SKM-1 treated with dmso at 0.1 percent for 144 hours (cell line): ENCODE data around the gene TMC3.

Source experiments
- DNase-seq: peaks from one replicate; lab custom pipeline; 2025; ENCODE audit not compliant: unreplicated experiment; lab: John Stamatoyannopoulos, UW

TMC3 gene

DNA sequence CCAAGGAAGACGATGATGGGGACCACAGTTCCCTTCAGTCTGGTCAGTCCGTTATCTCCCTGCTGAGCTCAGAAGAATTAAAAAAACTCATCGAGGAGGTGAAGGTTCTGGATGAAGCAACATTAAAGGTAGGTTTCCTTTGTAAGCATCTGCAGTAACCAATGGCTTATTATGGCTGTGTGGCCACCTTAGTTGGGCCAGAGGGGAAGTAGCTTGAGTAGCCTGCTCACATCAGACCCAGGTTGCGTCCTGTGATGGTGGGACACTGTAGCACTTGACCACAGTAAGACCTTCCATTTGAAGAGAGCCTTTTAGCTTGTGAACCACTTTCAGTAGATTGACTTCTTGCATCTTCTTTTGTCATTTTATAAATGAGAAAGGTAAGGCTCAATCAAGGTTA, 72.6 kb downstream of the TMC3 start:
- no peak for DNase-seq

DNA sequence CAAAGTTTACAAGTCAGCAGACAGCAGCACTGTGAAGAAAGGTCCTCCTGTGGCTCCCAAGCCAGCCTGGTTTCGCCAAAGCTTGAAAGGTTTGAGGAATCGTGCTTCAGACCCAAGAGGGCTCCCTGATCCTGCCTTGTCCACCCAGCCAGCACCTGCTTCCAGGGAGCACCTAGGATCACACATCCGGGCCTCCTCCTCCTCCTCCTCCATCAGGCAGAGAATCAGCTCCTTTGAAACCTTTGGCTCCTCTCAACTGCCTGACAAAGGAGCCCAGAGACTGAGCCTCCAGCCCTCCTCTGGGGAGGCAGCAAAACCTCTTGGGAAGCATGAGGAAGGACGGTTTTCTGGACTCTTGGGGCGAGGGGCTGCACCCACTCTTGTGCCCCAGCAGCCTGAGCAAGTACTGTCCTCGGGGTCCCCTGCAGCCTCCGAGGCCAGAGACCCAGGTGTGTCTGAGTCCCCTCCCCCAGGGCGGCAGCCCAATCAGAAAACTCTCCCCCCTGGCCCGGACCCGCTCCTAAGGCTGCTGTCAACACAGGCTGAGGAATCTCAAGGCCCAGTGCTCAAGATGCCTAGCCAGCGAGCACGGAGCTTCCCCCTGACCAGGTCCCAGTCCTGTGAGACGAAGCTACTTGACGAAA, 74.3 kb downstream of the TMC3 start:
- no peak for DNase-seq

DNA sequence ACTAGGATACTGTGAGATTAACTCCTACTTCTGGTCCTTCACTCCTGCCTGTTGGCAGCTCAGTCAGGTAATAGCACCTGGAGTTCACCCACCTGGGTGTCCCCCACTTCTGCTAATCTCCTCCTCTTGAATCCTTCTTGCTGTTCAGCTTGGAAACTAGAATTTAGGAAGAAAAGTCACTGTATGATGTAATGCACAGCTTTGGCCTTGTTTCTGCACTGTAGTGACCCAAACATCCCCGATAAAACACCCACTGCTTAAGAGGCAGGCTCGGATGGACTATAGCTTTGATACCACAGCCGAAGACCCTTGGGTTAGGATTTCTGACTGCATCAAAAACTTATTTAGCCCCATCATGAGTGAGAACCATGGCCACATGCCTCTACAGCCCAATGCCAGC, 74.9 kb downstream of the TMC3 start:
- no peak for DNase-seq

DNA sequence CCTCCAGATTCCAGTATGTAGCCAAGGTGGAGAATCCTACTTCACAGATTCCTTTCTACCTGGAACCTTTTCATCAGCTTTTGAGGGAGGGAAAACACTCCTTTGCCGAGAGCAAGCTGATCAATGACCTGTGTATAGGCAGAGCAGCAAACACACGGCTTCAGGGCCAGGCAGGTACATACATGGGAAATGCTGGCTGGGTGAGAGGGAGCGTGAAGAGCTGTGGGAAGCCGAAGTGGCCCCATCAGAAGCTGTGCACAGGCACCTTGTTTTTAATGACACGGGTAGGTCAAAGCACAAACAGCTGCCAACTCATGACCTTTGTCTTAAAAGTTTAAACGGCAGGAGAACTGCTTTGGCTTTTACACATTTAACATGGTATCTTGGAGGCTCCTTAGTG, 75.4 kb downstream of the TMC3 start:
- DNase-seq: no peak

DNA sequence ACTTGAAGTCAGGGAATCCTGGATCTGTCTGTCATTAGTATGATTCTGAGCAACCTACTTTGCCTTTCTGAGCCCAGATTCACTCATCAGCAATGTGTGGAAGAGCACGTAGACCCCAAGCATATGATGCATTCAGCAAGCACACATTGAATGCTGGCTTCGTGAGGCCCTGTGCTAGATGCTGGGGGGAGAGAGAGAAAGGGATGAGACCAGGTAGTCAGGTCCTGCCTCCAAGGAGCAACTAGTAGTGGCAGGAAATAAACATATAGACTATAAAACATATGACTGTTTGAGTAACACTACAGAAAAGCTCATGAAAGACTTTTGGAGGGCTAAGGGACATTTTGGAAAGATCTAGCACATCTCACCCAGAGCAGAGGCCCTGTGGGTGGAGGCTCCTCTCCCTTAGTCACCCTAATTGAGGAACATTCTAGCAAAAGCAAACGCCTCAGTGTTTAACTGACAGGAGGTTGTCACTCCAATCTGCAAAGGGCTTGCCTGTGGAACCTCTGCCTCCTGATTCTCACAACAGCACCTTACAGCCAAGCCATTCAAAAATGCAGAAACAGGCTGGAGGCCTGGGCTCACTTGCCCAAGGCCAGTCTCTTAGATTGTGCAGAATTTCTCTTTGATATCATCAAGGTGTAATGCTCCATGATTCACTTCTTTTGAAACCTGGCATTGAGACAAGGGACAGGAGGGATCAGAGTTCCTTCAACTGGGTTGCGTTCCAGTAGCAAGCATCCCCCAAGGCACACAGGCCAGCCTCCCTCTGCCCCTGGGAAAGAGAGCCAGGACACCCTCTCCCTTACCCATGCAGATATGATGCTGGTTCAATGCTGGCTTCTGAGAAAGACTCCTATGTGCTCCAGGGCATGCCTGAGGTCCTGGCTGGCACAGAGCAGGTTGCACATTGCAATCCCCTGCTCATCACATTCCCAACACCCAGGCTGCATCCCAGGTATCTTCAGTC, 76.1 kb downstream of the TMC3 start:
- DNase-seq: no peak

DNA sequence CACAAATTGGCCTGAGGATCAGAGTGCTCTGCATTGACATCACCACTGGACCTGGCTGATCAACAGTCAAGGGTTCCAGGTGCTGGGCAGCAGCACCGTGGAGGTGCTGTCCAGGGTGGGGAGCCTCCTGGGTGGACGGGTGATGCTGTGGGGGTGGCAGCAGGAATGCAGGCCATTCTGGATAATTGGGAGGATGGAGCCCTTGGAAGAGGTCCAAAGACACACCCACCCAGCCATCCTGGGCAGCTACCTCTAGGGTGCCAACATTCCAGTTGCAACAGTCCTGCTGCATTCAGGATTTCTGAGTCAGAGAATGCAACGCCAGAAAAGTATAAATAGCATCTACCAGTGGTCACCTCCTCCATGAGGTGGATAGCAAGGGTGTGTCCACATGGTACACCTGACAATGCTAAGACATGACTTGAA, 76.9 kb downstream of the TMC3 start:
- no peak for DNase-seq

DNA sequence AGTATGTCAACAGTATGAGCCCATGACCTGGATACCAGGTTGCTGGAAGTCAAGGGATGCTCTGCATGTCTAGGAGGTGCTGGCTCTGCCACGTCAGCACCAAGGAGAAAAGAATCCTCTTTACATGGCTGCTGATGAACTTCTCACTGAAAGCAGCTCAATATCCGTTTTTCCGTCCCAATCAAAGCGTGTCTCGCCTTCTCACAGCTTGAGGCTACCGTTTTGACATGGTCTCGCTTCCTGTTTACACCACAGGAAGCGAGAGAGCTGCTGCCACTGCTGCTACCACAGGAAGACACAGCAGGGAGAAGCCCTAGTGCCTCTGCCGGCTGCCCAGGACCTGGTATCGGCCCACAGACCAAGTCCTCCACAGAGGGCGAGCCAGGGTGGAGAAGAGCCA, 77.3 kb downstream of the TMC3 start:
- peak; percentile 89 for DNase-seq

DNA sequence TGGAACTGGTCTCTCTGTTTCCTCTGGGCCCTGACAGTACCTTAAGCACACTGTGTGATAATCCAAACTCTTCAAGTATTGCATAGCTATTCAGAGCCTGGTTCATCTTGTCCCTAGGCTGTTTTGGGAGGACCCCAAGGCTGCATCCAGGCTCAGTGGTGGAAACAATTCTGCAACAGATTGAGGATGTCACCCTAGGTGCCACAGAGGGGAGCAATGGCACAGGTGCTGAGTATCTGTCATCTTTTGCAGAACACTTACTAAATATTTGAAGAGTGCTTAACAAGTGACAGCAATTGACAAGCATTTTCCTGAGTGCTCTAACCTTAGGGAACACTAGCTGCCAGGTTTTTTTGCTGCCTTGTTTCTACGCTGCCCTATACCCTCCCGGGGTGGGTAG, 77.8 kb downstream of the TMC3 start:
- DNase-seq: no peak

DNA sequence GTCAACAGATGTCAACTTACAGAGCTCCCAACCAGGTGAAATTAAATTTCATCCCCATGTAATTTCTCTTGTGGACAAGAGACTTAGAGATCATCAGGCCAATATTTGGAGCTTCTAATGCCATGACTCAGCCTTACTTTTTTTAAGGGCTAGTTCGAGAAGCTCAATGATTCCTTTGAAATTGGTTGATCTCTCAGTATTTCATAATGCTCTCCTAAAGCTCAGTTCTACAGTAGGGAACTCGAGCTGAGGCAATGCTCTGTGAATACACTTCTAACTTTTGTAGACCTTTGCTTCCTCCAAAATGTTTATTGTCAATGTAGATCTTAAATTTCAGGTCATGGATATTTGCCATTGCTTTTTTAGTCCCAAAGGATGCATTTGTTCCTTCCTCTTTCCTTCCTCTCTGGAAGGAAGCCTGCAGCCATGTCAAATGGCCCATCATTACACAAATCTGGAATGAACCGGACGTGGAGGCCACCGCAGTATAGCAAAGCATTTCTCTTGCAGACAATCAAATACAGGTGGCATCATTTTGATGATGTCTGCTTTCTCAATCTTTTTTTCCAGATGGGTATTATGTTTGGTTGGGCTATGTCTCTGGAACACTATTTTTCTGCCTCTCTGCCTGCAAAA, 78.4 kb downstream of the TMC3 start:
- no peak for DNase-seq

DNA sequence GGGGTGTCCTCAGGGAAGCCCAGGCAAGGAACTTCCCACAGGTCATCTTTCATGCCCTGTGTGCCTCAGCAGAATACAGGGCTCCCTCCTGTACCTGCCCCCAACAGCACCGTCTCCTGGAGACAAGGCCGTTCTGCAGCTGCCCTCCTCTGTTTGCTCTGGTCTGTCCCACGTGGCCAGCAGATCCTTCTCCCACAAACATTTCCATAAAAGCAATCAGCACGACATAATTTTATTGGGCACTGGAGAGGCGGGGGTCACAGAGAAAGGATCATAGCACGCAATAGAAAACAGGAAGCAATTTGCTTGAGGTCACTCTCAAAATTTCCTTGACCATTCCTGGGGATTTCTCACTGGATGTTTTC, 79.5 kb downstream of the TMC3 start:
- DNase-seq: no peak

DNA sequence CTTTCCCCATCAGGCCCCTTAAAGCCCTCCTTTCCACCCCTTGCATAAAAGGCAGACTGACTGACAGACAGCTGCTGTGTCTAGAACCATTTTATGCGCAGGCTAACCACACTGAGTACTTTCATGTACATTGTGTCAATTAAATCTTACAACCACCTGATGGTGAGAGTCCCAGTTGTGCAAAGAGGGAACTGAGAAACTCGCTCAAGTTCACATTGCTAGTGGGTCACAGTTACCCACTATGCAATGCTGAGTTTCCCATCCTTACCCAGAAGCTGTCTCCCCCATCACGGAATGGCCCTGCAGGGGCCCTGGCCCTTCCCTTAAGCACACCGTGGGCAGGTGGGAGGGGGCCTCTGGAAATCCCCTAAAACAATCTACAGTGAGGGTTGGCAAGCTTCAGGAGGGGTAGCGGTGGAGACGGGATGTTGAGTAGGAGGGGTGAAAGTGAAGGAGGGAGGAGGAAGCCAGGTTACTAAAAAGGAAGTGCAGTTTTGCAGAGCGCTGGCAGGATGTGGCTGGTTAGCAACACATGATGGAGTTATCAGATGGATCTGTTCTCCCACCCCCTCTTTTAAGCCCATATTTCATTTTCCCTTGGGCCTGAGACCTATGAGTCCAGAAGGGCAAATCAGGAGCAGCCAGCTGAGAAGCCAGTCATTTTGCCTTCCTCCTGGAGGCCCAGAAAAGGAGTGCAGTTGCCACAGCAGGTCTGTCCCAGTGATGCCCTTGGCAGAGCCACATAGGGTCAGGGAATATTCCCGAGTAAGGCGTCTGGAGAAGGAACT, 80.1 kb downstream of the TMC3 start:
- DNase-seq: peak; percentile 87

DNA sequence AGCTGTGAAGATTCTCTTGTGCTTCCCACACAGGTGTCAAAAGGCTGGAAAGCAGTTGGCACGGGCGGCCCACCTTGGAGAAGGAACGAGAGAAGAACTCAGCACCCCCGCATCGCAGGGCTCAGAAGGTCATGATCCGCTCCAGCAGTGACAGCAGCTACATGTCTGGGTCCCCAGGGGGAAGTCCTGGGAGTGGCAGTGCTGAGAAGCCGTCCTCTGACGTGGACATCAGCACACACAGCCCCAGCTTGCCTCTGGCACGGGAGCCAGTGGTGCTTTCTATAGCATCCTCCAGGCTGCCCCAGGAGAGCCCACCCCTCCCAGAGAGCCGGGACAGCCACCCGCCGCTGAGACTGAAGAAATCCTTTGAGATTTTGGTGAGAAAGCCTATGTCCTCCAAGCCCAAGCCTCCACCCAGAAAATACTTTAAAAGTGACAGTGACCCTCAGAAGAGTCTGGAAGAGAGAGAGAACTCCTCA, 81.5 kb downstream of the TMC3 start:
- no peak for DNase-seq

DNA sequence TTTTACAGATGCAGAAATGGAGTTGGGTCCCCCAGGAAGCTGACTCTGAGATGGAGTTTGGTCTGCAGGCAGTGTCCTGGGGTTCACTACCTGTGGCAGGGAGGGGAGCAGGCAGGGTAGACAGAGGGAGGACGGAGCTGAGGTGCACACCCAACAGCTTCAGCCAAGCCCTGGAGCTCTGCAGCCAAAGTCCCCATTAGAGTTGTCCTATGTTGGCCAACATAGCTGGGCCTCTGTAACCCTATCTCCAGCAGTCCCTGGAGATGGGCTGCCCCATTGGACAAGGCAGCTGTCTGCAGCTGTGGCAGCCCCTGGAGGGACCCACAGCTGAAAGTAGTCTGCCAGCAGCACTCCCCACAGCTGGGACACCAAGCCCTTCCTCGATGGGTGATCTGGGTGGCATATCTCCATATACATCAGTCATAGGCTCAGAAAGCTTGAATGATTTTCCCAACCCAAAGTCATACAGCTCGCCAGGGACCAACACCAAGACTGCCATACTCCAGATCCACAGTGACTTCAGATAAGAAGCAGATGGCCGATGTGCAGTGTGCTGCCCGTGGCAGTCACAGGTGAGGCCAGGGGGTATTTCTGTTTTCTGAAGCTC, 82.0 kb downstream of the TMC3 start:
- no peak for DNase-seq

DNA sequence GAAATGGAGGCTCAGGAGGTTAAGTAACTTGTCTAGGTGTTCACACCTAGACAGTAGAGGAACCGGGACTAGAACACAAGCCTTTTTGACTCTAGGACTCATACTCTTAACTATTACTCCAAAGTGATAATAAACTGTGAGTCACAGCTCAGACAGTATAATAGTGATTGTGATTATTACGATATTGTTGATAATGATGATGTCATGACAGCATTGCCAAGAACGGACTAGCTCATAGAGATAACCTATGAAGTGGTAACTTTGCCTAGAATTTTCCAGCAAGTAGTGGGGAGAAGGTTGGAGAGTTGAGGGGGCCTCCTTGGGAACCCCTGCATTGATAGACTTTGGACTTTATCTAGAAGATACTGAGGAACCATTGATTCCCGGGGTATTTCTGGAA, 84.1 kb downstream of the TMC3 start:
- no peak for DNase-seq

DNA sequence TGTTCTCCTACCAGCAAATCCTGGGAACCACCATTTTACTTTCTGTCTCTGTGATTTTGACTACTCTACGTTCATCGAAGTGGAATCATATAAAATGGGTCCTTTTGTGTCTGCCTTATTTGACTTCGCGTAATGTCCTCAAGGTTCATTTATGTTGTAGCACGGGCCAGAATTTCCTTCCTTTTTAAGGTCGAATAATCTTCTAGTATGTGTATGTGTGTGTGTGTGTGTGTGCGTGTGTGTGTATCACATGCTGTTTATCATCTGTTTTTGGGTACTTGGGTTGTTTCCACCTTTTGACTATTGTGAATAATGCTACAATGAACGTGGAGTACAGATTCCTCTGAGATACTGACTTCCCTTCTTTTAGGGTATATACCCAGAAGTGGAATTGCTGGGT, 85.4 kb downstream of the TMC3 start:
- DNase-seq: no peak

DNA sequence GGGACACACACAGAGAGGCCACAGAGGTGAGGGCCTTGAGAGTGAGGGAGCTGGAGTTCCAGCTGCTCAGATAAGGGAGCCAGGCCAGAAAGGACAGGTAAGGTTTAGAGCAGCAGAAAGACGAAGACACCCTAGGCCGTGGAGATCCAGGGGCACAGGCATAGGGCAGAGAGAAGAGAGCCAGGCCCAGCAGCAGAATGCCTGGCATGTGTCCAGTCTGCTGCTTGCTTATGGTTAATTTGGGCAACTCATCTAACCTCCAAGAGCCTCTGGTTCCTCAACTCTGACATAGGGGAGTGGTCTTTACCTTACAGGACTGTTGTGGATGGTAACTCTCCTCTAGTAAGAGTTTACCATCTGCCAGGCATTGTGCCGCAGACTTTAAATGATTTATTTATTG, 86.0 kb downstream of the TMC3 start:
- no peak for DNase-seq

DNA sequence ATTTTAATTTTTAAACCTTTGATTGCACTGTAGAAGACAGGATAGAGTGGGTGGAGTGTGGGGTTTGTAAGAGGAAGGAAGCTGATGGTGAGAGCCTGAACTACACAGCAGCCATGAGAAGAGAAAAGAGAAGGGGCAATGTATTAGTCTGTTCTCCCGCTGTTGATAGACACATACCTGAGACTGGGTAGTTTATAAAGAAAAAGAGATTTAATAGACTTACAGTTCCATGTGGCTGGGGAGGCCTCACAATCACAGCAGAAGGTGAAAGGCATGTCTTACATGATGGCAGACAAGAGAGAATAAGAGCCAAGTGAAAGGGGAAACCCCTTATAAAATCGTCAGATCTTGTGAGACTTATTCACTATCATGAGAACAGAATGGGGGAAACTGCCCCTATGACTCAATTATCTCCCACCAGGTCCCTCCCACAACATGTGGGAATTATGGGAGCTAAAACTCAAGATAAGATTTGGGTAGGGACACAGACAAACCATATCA, 87.3 kb downstream of the TMC3 start:
- DNase-seq: peak; percentile 4

DNA sequence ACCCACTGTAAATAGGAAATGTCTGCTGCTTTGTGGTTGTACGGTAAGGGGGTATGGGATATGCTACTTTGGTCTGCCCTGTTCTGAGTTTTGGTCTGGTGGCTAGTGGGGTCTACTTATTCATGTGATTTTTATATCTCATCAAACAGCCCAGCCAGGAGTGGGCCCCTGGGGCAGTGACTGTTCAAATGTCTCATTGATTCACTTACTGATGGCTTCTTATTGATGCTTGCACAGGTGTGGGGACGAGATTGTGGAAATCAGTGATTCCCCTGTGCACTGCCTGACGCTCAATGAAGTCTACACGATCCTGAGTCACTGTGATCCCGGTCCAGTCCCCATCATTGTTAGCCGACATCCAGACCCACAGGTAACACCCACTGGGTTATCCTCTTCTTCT, 88.6 kb downstream of the TMC3 start:
- no peak for DNase-seq

DNA sequence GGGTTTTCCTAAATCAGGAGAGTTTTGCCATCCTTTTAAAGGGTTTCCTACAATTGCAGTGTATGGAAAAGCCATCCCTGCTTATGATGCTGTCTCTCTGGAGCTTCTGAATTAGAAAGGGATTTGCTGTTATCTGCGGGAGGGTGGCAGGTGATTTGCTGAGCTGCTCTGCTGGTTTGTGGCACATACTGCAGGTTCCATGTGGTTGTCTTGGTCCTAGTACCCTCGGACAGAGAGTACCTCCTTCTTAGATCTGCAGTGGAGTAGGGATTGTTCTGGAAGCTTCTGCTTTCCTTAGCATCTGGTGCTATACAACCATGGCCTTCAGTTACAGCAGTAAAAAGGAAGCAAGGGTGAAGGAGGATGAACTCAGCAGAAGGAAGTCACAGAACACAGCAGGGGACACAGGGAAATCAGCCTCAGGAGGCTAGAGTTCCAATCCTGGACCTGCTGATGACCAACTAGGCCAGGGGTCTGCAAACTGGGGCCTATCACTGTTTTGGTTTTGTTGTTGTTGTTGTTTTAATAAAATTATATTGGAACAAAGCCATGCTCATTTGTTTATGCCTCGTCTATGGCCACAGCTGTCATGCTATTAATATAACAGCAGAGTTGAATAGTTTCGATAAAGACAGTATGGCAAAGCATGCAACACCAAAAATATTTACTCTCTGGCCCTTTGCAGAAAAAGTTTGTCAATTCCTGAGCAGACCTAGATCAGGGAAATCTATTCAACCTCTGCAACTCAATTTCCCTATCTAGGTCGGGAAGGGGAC, 89.6 kb downstream of the TMC3 start:
- DNase-seq: peak; percentile 39

DNA sequence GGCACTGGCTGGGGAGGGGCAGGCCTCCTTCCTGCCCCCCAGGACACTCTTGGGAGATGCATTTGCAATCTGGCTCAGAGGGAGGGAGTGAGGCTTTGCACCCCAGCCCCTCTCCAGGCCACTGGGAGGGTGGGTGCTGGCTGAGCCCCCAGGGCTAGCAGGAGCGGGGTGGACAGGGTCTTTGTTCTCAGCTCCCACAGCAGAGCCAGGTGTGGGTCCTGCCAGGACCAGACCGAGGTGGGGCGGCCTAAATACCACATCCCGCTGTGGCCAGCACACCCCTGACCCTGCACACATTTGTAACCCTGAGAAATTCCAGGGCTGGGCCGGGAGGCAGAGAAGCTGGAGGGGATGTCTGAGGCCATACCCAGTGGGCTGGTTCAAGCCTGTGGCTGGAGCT, 91.1 kb downstream of the TMC3 start:
- no peak for DNase-seq
